Hepatocyte (in vitro differentiated cells): ENCODE measurements around the gene RASSF6. TPM values are rescaled to one million over a fixed set of nuclear protein-coding genes. Genes with fewer than 3 reads are reported as not detected.

ENCODE experiments used
- DNase-seq: peaks from one replicate; pipeline ENCODE4 v3.0.0-alpha.2; 2016; ENCODE audit warnings: low spot score
- H2AFZ ChIP-seq: fragments of 200-600 bp; sonication (generic); 2 replicates; pipeline ENCODE4 v1.6.0; 2016; ENCODE audit warnings: antibody characterized with exemption, mild to moderate bottlenecking
- H3K27ac ChIP-seq: fragments of 200-600 bp; sonication (generic); 2 replicates; pipeline ENCODE4 v1.5.1; 2016; ENCODE audit warnings: mild to moderate bottlenecking
- H3K27me3 ChIP-seq: fragments of 200-600 bp; sonication (generic); 2 replicates; pipeline ENCODE4 v1.6.1; 2016
- H3K36me3 ChIP-seq: fragments of 200-600 bp; sonication (generic); replicated peaks from 2 replicates; pipeline ENCODE4 v1.5.1; 2016; ENCODE audit warnings: low read depth; ENCODE audit not compliant: insufficient read depth
- H3K4me1 ChIP-seq: fragments of 200-600 bp; sonication (generic); 2 replicates; pipeline ENCODE4 v1.5.1; 2016; ENCODE audit warnings: mild to moderate bottlenecking, moderate library complexity; ENCODE audit not compliant: insufficient read depth
- H3K4me2 ChIP-seq: fragments of 200-600 bp; sonication (generic); 2 replicates; pipeline ENCODE4 v1.6.0; 2016
- H3K4me3 ChIP-seq: fragments of 200-600 bp; sonication (generic); 2 replicates; pipeline ENCODE4 v1.5.1; 2016; ENCODE audit warnings: mild to moderate bottlenecking
- H3K79me2 ChIP-seq: fragments of 200-600 bp; sonication (generic); 2 replicates; pipeline ENCODE4 v1.6.0; 2017; ENCODE audit warnings: mild to moderate bottlenecking
- H3K9me2 ChIP-seq: fragments of 200-600 bp; sonication (generic); replicated peaks from 2 replicates; pipeline ENCODE4 v1.6.0; 2017; ENCODE audit warnings: mild to moderate bottlenecking; ENCODE audit not compliant: insufficient read depth
- H3K9me3 ChIP-seq: fragments of 200-600 bp; sonication (generic); 2 replicates; pipeline ENCODE4 v1.5.1; 2016; ENCODE audit warnings: low read depth, mild to moderate bottlenecking
- H4K20me1 ChIP-seq: fragments of 200-600 bp; sonication (generic); 2 replicates; pipeline ENCODE4 v1.6.0; 2016; ENCODE audit warnings: mild to moderate bottlenecking; ENCODE audit not compliant: insufficient read depth, poor library complexity, severe bottlenecking
- CTCF ChIP-seq: fragments of 200-600 bp; sonication (generic); IDR thresholded peaks from 2 replicates; pipeline ENCODE4 v1.5.1; 2016; ENCODE audit warnings: antibody characterized with exemption, mild to moderate bottlenecking; ENCODE audit not compliant: poor library complexity
- EZH2 ChIP-seq: fragments of 200-600 bp; sonication (generic); IDR thresholded peaks from 2 replicates; pipeline ENCODE4 v1.6.1; 2016; ENCODE audit warnings: antibody characterized with exemption, mild to moderate bottlenecking, borderline replicate concordance
- EZH2phosphoT487 ChIP-seq: fragments of 200-600 bp; sonication (generic); IDR thresholded peaks from one replicate; pipeline ENCODE4 v1.6.1; 2018; ENCODE audit warnings: antibody characterized with exemption, mild to moderate bottlenecking, low read depth, moderate library complexity; ENCODE audit not compliant: unreplicated experiment, severe bottlenecking
- WGBS: methylation state at CpG from one replicate; pipeline ENCODE4 v1.1.6; 2016; ENCODE audit warnings: low lambda C conversion rate; ENCODE audit errors: missing lambda C conversion rate; 5-methylcytosine and 5-hydroxymethylcytosine counted together
- polyA plus RNA-seq: library from polyadenylated mRNA; unstranded; fragments of >200 nt; fragmentation: Nextera tagmentation; extraction: Ambion mirVana; gene quantifications from 2 replicates; pipeline ENCODE4 v1.2.1, GENCODE V29; 2016
- total RNA-seq: library from RNA; depleted of rRNA; stranded (reverse); fragments of >200 nt; gene quantifications from 2 replicates; pipeline ENCODE4 v1.2.3, GENCODE V29; 2014

The RASSF6 gene
- total and polyA plus RNA-seq, 2 experiments from 2014 or later: 2.1 to 6.5 TPM

GRCh38 chr4:73662709-73663546, 42.7 kb upstream of the RASSF6 start:
- H3K27ac ChIP-seq: no peak overlapping the region
- peak; percentile 50 for TF ChIP-seq CTCF
- no peak for TF ChIP-seq EZH2phosphoT487
- TF ChIP-seq EZH2: no peak
- H3K4me2 ChIP-seq: no peak overlapping the region
- no peaks in the 10 kb centered on the region for H3K9me2 ChIP-seq
- no peak overlapping the region for H3K4me3 ChIP-seq
- no peaks in the 10 kb centered on the region for H3K27me3 ChIP-seq
- no peaks in the 10 kb centered on the region for H4K20me1 ChIP-seq
- H3K36me3 ChIP-seq: no peaks in the 10 kb centered on the region
- 38% methylated on average over 6 of the region's 6 CpGs for WGBS
- H3K4me1 ChIP-seq: no peaks in the 10 kb centered on the region
- H3K79me2 ChIP-seq: no peaks in the 10 kb centered on the region
- DNase-seq: peak; percentile 32
- no peak overlapping the region for H2AFZ ChIP-seq
- no peaks in the 10 kb centered on the region for H3K9me3 ChIP-seq

- no peaks in the 10 kb centered on the region for H3K4me1 ChIP-seq
- H3K9me2 ChIP-seq: no peaks in the 10 kb centered on the region
- H3K27ac ChIP-seq: no peak overlapping the region
- H3K4me2 ChIP-seq: no peak overlapping the region
- H3K27me3 ChIP-seq: no peaks in the 10 kb centered on the region
- H3K79me2 ChIP-seq: no peaks in the 10 kb centered on the region
- no peak overlapping the region for H2AFZ ChIP-seq
- H3K36me3 ChIP-seq: no peaks in the 10 kb centered on the region
- DNase-seq: no peak
- WGBS: 93% methylated on average over 2 of the region's 2 CpGs
- no peak overlapping the region for H3K4me3 ChIP-seq
- no peaks in the 10 kb centered on the region for H3K9me3 ChIP-seq
- H4K20me1 ChIP-seq: no peaks in the 10 kb centered on the region
- no peak for TF ChIP-seq EZH2
- TF ChIP-seq CTCF: no peak
- no peak for TF ChIP-seq EZH2phosphoT487
These were observed 41.4 kb upstream of the RASSF6 start for GRCh38 chr4:73661646-73662119.

- H2AFZ ChIP-seq: no peak overlapping the region
- no peak for TF ChIP-seq EZH2phosphoT487
- no peak for TF ChIP-seq CTCF
- no peak for TF ChIP-seq EZH2
- no peak overlapping the region for H3K4me3 ChIP-seq
- no peaks in the 10 kb centered on the region for H4K20me1 ChIP-seq
- H3K27ac ChIP-seq: no peak overlapping the region
- no peaks in the 10 kb centered on the region for H3K27me3 ChIP-seq
- H3K4me2 ChIP-seq: no peak overlapping the region
- 96% methylated on average over 3 of the region's 3 CpGs for WGBS
- no peak for DNase-seq
- no peaks in the 10 kb centered on the region for H3K9me2 ChIP-seq
- H3K9me3 ChIP-seq: no peaks in the 10 kb centered on the region
- no peaks in the 10 kb centered on the region for H3K79me2 ChIP-seq
- H3K4me1 ChIP-seq: no peaks in the 10 kb centered on the region
- no peaks in the 10 kb centered on the region for H3K36me3 ChIP-seq
These were observed 40.6 kb upstream of the RASSF6 start for GRCh38 chr4:73660808-73661207.
